Gastrocnemius medialis (tissue), 4 donors: ENCODE results near the gene BNC2.

Experiments
- POLR2A ChIP-seq, 2 donors: fragments of 450-650 bp; IDR thresholded peaks; one replicate each; pipeline ENCODE4 v1.6.1; 2017; ENCODE audit warnings: antibody characterized with exemption in 2 of 2, mild to moderate bottlenecking in 2 of 2, moderate library complexity in 2 of 2
- TF ChIP-seq, protein P1 (sequence below), 5 experiments: fragments of 450-650 bp in 3 of 5; fragments of 200-600 bp in 2 of 5; sonication (generic) in 2 of 5; IDR thresholded peaks in 4 of 5; conservative IDR thresholded peaks in 1 of 5; 1 replicate in 4 of 5; 2 replicates in 1 of 5; pipeline ENCODE4 v1.5.1; 2016 to 2019; ENCODE audit warnings: antibody characterized with exemption in 5 of 5, mild to moderate bottlenecking in 3 of 5, moderate library complexity in 3 of 5

GRCh38 chr9:16499892-16500291 is 370.6 kb downstream of the BNC2 start:
- TF ChIP-seq, protein P1, sequence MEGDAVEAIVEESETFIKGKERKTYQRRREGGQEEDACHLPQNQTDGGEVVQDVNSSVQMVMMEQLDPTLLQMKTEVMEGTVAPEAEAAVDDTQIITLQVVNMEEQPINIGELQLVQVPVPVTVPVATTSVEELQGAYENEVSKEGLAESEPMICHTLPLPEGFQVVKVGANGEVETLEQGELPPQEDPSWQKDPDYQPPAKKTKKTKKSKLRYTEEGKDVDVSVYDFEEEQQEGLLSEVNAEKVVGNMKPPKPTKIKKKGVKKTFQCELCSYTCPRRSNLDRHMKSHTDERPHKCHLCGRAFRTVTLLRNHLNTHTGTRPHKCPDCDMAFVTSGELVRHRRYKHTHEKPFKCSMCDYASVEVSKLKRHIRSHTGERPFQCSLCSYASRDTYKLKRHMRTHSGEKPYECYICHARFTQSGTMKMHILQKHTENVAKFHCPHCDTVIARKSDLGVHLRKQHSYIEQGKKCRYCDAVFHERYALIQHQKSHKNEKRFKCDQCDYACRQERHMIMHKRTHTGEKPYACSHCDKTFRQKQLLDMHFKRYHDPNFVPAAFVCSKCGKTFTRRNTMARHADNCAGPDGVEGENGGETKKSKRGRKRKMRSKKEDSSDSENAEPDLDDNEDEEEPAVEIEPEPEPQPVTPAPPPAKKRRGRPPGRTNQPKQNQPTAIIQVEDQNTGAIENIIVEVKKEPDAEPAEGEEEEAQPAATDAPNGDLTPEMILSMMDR (IDR thresholded peaks at IDR 0.05 in 4 of 5, conservative IDR thresholded peaks at IDR 0.05 in 1 of 5), result no peak
- no peak for TF ChIP-seq POLR2A (IDR thresholded peaks at IDR 0.05)
